Measurements from ENCODE around the gene SRPK3.

SRPK3 gene

GRCh38 chrX:153797415-153798015 lies 16.7 kb downstream of the SRPK3 start:
- Histone ChIP-seq H2AFZ (ENCODE audit: low read depth, low read length) (no peak overlapping the region), H4K20me1 (ENCODE audit: insufficient read depth, low read length) (peaks cover 28% of the 10 kb centered on the region), H3K4me1 (ENCODE audit: insufficient read depth, low read length) (peaks cover 27% of the 10 kb centered on the region), H3K27ac (ENCODE audit: low read length) (no peak overlapping the region), H3K27me3 (ENCODE audit: insufficient read depth, low read length, poor library complexity) (no peaks in the 10 kb centered on the region), H3K36me3 (ENCODE audit: insufficient read depth, low read length) (peaks cover 37% of the 10 kb centered on the region), H3K79me2 (ENCODE audit: insufficient read depth, low read length) (peaks cover 41% of the 10 kb centered on the region), H3K9ac (ENCODE audit: low read depth, low read length) (no peak overlapping the region), H3K4me3 (ENCODE audit: low read depth in 1 of 2, low read length in 2 of 2) (no peak overlapping the region), H3K9me3 (ENCODE audit: insufficient read depth, low read length, severe bottlenecking) (no peaks in the 10 kb centered on the region), H3K4me2 (ENCODE audit: insufficient read depth, low read length) (no peak overlapping the region)
- TF ChIP-seq CTCF (IDR thresholded peaks at IDR 0.05; ENCODE audit: borderline replicate concordance, extremely low read depth, low read length, poor library complexity, severe bottlenecking) (no peak), EZH2 (IDR thresholded peaks at IDR 0.05; ENCODE audit: borderline replicate concordance, low read depth, low read length, severe bottlenecking) (no peak)
- DNase-seq (no peak), ATAC-seq (ENCODE audit: insufficient read depth, low read depth) (no peak)

GRCh38 chrX:153799326-153799725 lies 18.5 kb downstream of the SRPK3 start:
- Histone ChIP-seq H3K27ac (ENCODE audit: low read length) (no peak overlapping the region), H3K9me3 (ENCODE audit: insufficient read depth, low read length, severe bottlenecking) (no peaks in the 10 kb centered on the region), H3K4me1 (ENCODE audit: insufficient read depth, low read length) (peaks cover 17% of the 10 kb centered on the region), H3K4me2 (ENCODE audit: insufficient read depth, low read length) (no peak overlapping the region), H3K9ac (ENCODE audit: low read depth, low read length) (no peak overlapping the region), H3K4me3 (ENCODE audit: low read depth in 1 of 2, low read length in 2 of 2) (no peak overlapping the region), H3K36me3 (ENCODE audit: insufficient read depth, low read length) (peaks cover 35% of the 10 kb centered on the region), H2AFZ (ENCODE audit: low read depth, low read length) (no peak overlapping the region), H3K27me3 (ENCODE audit: insufficient read depth, low read length, poor library complexity) (no peaks in the 10 kb centered on the region), H3K79me2 (ENCODE audit: insufficient read depth, low read length) (peaks cover 24% of the 10 kb centered on the region), H4K20me1 (ENCODE audit: insufficient read depth, low read length) (peaks cover 19% of the 10 kb centered on the region; the same call in 1 of the 2 replicates)
- ATAC-seq (ENCODE audit: insufficient read depth, low read depth) (no peak), DNase-seq (no peak)
- no peak for TF ChIP-seq EZH2 (IDR thresholded peaks at IDR 0.05; ENCODE audit: borderline replicate concordance, low read depth, low read length, severe bottlenecking)
- no peak for TF ChIP-seq CTCF (IDR thresholded peaks at IDR 0.05; ENCODE audit: borderline replicate concordance, extremely low read depth, low read length, poor library complexity, severe bottlenecking)

GRCh38 chrX:153800177-153800722 lies 19.4 kb downstream of the SRPK3 start:
- Histone ChIP-seq H3K4me1 (ENCODE audit: insufficient read depth, low read length) (peaks cover 16% of the 10 kb centered on the region), H3K4me2 (ENCODE audit: insufficient read depth, low read length) (no peak overlapping the region), H3K79me2 (ENCODE audit: insufficient read depth, low read length) (peaks cover 16% of the 10 kb centered on the region), H3K9ac (ENCODE audit: low read depth, low read length) (no peak overlapping the region), H3K36me3 (ENCODE audit: insufficient read depth, low read length) (peaks cover 35% of the 10 kb centered on the region), H4K20me1 (ENCODE audit: insufficient read depth, low read length) (peaks cover 19% of the 10 kb centered on the region; the same call in 1 of the 2 replicates), H3K27me3 (ENCODE audit: insufficient read depth, low read length, poor library complexity) (no peaks in the 10 kb centered on the region), H3K4me3 (ENCODE audit: low read depth in 1 of 2, low read length in 2 of 2) (no peak overlapping the region), H2AFZ (ENCODE audit: low read depth, low read length) (no peak overlapping the region), H3K27ac (ENCODE audit: low read length) (no peak overlapping the region), H3K9me3 (ENCODE audit: insufficient read depth, low read length, severe bottlenecking) (no peaks in the 10 kb centered on the region)
- DNase-seq (no peak), ATAC-seq (ENCODE audit: insufficient read depth, low read depth) (peak; percentile 35; the same call in 2 of the 3 replicates)
- no peak for TF ChIP-seq CTCF (IDR thresholded peaks at IDR 0.05; ENCODE audit: borderline replicate concordance, extremely low read depth, low read length, poor library complexity, severe bottlenecking)
